ENCODE results near the gene IQCH.
A peak's percentile ranks its signal among the peaks of the same experiment; 100 is the strongest.

IQCH gene

DNA sequence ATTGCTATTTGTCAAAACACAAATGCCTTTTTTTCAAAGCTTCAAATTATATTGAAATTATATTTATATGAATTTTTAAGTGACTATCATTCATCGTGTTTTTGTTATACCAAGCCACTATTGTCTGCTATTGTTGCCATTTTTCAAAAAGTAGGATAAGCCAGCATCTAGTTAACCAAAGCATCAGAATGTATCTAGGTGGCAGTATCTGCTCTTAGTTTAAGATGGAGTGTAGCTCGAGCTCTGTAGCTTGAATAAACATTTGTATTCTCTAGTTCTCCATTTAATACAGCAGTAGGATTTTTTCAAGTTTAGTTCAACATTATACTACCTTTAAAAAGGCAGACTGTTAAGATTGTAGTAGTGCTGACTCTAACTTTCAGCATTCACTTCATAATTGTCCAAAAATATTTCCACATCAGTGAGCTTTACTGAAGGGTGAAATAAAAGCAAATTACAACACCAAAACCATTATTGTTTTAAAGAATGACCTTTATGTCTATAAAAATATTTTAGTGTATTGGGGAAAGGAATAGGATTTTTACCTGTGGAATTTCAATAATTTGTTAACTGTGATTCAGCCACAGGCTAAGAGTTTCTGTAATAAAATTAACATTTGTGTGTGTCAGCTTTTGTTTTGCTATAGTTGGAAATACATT is 246.7 kb downstream of the IQCH start:
- no peak for DNase-seq (ENCODE audit: low read depth in 2 of 2)

DNA sequence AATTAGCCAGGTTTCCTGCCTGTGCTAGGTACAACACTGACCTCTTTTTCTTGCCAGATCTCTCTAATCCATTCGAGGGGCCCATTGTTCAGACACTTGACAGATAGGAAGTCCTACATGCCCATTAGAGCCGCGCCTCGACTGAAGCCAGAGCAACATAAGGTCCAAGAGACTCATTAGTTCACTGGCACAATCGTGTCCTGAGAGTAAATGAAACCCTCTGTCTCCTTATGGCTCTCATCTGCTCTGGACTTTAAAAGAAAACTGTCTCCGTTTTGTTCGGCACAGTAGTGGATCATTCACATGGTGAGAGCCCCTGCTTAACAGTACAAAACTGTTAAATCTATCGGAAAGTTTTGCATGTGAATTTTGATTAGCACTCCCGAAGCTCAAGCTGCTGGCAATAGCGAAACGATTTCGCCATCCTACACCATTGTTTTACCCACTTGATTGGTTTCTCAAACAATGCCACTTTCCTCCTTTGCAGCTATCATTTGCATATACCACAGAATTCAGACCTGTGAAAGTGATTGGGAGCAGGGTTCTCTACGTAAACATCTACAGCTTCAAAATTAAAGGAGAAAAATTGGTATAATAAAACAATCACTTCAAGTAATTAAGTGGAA is 247.4 kb downstream of the IQCH start:
- DNase-seq (ENCODE audit: low read depth in 2 of 2) = no peak

DNA sequence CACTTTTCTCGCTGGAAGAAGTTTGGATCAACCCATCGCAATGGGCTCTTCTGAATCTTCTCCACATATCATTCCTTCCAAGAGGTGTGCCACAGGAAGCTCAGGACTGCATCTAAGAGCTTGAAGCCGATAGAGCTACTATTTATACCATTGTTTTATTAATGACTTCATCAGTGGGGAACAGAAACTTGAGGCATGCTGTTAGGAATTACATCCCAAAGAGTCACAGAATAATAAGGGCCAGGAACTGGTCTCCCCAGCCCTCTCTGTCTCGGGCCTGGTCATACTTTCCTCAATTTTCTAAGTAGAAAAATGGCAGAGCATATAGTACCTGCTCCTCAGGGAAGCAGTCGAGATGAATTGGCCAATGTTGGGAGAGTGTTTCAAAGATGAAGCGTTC is 249.5 kb downstream of the IQCH start:
- no peak for DNase-seq (ENCODE audit: low read depth in 2 of 2)

DNA sequence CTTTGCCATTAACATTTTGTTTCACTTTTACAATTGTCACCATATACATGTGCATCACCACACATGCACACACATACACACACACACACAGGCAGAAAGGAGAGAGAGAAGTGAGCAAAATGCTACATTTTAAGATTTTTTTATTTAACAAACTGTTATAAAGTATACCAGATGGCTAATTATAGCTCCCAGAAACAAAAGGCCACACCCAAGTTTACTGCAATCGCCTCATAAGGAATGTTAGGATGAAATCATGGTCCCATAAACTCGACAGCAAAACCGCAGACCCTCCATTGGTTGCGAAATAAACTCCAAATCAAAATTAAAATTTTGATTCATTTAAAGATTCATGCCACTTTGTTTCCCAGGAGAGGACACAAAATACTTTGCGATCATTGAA is 250.2 kb downstream of the IQCH start:
- no peak for DNase-seq (ENCODE audit: low read depth in 2 of 2)

DNA sequence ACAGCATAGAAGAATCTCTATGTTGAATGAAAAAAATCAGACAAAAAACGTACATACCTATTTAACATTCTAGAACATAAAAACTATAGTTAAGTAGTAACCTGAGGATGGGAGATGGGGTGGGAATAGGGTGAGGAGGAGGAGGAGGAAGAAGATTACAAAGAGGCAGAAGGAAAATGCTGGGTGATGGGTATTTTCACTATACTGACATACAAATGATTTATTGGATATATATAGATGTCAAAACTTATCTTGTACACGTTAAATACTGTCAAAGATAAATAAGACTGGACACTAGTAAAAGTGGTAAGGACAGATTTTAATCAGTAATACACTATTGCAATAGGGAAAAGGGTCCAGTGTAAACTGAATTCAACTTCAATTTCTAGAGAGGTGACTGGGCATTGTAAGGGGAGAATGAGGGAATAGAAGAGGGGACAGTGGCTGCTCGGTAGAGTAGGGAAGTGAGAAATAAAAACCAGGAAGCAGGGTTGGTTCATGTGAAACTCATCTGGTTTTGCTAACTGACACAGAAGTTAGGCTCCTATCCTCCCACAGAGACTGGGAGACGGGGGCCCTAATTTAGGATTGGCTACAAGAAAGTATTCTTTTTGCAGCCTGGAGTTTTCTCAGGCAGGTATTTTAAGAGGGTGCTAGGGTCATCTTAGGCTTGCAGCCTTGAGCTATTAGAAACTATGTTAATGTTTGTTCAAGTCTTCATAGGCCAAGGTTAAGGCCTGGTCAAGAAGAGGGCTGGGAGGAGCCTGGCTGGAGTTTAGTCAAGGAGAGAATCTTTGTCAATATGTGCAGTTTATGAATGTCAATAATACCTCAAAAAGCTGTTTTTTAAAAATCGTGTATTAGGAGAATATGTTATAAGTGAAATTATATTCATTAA is 251.3 kb downstream of the IQCH start:
- no peak for DNase-seq (ENCODE audit: low read depth in 2 of 2)

DNA sequence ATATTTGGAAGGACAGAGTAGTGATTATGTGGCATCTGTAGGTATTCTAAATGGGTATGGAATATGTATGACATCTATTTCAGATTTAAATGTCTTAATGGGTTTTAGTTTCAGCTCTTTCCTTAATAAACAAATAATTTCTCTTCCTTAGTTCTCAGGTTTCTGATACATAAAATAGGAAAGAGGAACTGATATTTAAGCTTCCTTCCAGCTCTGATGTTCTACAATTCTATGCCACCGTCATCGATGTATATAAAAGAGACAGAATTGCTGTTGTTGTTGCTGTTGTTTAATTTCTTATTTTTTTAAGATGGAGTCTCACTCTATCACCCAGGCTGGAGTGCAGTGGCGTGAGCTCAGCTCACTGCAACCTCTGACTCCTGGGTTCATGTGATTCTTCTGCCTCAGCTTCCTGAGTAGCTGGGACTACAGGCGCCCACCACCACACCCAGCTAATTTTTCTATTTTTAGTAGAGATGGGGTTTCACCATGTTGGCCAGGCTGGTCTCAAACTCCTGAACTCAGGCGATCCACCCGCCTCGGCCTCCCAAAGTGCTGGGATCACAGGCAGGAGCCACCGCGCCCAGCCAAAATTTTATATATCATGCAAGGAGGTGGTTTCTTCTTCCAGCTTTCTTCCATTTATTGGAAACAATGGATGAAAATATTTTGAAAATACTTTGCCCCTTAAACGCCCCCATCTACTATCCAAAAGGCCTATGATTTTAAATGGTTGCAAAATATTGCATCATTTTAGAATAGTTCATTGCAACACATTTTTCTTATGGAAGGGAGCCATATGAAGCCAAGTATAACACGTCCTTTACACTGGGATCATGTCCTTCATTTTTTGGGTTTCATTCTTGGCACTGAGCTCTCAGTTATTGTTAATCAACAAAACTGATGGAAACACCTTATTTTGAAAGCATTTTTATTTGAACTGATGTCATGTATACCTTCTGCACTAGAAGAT is 252.5 kb downstream of the IQCH start:
- no peak for DNase-seq (ENCODE audit: low read depth in 2 of 2)

DNA sequence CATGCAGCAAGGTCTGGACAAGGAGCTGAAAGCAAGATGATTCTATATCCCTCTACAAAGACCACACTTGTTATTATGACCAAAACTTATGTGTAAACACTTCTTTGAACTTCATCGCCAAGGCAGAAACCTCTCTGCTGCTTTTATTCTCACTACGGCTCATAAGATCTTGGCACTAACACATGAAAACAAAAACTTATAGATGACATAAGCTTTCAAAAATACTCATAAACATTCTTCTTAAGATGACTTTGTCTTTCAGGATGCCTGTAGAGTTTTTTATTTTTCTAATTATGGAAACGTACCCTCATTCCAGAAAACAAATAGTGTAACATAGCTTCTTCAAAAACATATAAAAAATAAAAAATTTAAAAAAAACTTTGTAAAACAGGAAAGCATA is 253.8 kb downstream of the IQCH start:
- DNase-seq (ENCODE audit: low read depth in 2 of 2) = no peak

DNA sequence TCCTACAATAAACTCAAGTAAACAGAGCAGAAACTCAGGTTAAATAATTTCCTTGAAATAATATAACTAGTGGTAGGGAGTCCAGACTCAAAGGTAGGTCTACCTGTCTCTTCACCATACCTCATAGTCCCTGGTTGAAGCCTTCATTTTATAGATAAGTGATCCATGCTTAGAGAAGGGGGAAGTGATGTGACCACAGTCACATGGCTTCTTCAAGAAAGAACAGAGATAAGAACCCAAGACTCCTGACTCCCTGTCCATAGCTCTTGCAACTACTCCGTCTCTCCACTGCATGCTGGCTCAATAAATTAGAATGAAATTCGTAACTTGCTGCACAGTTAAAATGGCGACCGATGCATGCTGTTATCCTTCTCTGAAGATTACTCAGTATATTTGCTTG is 255.3 kb downstream of the IQCH start:
- DNase-seq (ENCODE audit: low read depth in 2 of 2) = no peak

DNA sequence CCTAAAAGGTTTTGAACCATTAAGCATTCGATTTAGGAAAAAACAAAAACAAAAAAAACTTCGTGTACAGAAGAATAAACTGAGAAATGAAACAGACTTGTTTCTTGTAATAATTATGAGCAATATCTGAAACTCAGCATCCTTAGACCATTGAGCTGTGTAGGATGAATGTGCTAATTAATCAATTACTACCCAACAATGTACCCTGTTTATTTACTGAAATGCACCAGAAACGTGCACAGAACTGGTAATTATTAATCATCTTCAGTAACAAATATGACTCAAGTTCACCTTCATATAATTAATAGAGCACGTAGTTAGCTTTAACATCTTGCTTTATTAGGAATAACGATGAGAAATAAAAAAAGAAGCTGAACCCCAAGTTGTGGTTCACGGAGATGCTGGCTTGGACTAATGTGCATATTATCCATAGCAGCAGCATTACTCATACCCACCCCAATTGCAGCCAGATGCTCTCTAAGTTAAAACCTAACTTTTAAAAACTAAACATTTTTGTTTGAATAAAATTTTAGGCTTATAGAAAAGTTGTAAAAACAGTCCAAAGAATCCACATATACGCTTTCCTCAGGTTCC is 256.1 kb downstream of the IQCH start:
- no peak for DNase-seq (ENCODE audit: low read depth in 2 of 2)

DNA sequence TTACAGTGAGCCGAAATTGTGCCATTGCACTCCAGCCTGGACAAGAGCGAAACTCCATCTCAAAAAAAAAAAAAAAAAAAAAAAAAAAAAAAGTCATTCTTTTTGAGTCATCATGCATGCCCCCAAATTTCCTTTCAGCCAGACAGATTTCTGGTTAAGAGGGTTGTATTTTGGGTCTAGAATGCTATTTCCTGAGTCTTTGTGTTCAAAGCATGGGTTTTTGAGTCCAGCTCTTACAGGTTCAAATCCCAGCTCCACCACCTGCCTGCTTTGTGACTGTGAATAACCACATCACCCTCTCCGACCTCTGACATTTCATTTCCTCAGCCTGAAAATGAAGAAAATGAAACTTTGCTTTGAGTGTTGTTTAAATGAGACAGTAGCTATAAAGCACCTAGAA is 257.0 kb downstream of the IQCH start:
- no peak for DNase-seq (ENCODE audit: low read depth in 2 of 2)

DNA sequence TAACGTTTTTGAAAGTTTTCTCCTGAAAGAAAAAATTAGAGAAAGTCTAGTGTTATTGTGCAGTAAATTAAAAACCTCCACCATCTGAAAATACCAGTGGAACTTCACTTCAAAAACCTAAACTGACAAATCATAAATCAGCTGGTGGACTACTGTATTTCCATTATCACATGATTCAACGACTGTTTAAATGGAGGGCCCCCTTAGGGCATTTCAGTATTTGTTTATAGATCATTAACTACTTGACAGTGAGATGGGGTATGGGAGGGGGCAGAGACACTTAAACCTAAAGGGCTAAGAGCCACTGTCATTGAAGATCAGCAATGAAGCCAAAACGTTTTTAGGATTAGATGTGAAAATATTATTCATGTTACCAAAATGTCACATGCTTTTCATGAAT is 257.6 kb downstream of the IQCH start:
- no peak for DNase-seq (ENCODE audit: low read depth in 2 of 2)

DNA sequence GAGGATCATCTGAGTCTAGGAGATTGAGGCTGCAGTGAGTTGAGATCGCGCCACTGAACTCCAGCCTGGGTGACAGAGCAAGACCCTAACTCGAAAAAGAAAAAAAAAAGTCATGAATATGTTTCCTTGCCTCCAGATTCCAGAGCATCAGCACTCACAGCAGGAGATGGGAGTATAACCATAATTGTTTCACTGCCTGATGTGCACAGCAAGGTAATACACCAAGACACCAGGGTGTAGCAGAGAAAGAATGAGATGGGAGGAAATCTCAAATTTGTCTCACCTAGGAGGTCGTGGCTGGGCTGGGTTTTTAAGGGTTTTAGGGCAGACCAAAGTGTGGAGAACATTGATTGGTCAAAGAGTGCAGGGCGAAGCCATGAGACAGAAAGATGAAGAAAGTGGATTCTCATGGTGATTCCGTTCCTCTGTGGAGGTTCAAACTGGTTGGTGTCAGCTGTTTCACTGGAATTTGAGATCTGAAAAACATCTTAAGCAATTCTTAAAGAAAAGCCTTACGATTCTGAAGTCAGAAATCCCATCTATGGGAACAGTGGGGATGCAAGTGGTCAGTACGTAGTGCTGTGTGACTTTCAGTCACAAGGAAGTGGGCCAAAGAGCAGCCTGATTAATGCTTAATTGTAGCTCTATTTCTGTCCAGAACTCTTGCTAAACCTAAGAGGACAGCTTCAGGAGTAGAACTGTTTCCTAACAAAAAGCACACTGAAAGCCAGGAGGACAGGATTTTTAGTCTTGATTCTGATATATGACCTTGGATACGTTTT is 258.5 kb downstream of the IQCH start:
- no peak for DNase-seq (ENCODE audit: low read depth in 2 of 2)

DNA sequence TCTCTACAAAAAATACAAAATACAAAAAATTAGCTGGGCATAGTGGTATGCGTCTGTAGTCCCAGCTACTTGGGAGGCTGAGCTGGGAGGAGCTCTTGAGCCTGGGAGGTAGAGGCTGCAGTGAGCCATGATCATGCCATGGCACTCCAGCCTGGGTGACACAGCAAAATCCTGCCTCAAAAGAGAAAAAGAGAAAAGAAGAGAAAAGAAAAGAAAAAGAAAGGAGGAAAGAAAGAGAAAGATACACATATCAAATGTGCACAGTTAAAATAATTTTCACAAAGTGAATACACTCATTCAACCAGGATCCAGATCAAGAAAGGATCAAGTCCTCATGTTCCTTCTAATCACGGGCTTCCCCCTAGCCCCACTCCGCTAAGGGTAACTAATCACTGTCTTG is 260.5 kb downstream of the IQCH start:
- no peak for DNase-seq (ENCODE audit: low read depth in 2 of 2)

DNA sequence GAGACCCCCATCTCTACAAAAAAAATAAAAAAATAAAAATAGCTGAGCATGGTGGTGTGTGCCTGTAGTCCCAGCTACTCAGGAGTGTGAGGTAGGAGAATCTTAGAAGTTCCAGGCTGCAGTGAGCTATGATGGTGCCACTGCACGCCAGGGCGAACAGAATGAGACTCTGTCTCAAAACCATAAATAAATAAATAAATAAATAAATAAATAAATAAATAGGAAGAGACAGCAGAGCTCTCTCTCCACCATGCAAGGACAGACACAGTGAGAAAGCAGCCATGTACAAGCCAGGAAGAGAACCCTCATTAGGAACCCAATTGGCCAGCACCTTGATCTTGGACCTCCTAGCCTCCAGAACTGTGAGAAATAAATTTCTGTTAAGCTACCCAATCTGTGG is 261.0 kb downstream of the IQCH start:
- no peak for DNase-seq (ENCODE audit: low read depth in 2 of 2)

DNA sequence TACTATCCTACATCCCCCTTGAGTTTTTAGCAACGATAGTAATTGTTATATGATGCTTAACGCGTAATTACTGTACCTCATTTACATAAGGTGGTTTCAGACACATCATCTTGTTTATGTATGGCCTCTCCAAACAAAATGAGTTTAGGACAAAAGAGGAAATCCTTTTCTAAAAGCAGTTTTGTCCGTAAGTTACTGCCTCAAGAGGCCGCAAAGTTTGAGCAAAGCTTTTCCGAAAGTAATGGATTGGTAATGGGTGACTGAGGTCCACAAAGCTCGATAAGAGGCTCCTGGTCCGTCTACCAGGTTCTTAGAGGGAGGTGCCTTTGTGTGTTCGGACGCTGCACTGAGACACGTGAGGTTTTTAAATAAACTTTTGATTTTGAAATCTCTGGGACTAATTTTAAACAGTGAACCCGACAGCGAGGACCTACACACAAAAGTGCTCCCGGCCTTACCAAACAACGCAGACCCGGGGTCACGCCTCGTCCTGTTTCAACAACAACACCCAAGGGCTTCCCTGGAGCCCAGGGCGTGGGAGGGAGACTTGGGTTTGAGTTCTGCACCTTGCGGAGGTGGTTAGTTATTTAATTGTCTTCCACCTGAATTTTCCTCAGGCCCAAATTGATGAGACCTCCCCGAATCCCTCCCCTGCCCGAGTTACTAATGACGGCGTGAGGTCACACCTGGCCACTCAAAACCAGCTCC is 265.9 kb downstream of the IQCH start:
- no peak for DNase-seq (ENCODE audit: low read depth in 2 of 2)

DNA sequence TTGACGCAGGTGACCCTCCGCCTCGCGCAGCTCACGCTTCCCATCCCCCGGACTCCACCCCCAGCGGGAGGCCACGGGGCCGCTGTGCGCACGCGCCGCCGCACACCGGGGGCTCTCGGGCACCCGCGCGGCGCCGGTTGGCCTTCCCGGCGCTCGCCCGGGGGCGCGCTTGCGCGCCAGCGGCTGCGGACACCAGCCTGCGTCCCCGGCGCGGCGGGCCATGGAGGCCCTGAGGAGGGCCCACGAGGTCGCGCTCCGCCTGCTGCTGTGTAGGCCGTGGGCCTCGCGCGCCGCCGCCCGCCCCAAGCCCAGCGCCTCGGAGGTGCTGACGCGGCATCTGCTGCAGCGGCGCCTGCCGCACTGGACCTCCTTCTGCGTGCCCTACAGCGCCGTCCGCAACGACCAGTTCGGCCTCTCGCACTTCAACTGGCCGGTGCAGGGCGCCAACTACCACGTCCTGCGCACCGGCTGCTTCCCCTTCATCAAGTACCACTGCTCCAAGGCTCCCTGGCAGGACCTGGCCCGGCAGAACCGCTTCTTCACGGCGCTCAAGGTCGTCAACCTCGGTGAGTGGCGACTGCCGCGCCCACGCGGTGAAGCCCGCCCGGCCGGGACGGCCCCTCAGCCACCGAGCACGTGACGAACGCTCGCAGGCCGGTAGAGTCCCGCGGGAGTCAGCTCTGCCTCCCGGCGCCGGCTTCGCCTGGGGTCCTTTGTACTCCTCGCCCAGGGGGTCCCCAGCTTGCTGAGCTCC is 266.6 kb downstream of the IQCH start, which contains the start of gene C15orf61:
C15orf61 (plus strand) TSS at position 103 of the 754 bp plus-strand sequence; CDS start at position 221, 118 bp downstream.
- peak; percentile 71 to 78 for DNase-seq (ENCODE audit: low read depth in 2 of 2)

DNA sequence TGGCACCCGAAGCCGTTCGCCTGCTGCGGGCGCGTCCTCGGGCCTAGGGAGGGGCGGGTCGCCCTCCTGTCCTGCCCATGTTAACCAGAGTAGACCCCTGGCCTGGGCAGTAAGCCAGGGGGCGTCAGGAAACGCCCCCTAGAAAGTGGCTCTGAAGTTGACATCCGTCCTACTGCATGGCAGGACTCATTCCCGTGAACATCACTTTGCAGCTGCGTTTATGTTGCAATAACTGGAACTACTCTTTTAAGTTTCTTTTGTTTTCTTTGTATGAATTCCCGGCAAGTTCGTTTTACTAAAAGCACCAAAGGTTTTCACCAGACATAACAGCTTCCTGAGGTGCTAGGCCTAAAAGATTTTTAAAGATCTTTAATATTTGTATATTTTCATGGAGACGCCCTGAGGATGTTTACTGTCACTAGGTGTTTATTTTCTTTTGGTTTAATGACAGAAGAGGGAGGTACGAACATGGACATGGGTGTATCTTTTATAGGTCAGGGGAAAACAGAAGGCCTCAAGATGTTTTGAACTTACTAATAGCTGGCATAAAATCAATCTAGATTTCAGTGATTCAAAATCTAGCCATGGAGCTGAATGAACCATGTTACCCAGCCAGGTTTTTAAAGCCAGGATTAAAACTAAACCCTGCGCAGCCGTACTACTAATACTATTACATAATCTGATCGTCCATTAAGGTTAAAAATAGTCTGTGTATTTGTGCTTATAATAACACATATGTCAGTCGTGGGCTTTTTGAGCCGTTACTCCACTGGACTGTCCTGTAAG is 267.4 kb downstream of the IQCH start:
- DNase-seq (ENCODE audit: low read depth in 2 of 2) = no peak

DNA sequence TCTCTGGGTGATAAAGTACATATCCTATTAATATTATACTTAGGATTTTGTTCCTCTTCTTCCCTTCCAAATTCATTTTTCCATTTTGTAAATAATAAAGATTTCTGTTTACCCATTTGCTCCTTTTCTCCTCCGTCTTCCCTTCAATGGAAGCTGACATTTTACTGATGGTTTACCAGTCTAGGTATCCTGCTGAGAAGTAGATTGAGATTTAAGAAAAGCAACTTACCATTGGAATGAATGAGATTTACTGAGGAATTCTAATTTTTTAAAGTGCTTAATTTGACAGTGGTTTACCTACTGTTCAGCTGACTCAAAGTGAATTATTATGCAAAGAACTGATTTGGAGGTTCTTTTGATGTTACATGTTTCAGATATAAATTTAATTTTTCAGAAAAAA is 268.7 kb downstream of the IQCH start:
- DNase-seq (ENCODE audit: low read depth in 2 of 2) = no peak

Data from stimulated activated CD4-positive, alpha-beta T cell treated with anti-CD3 and anti-CD28 coated beads, Interleukin-1b, Interleukin-23, amount 100 ng/mL, for 4 hours (primary cell).